ENCODE data around the gene ARRB1. TPM values are rescaled to one million over a fixed set of nuclear protein-coding genes. Genes with fewer than 3 reads are reported as not detected.

The ARRB1 gene
- total and polyA plus RNA-seq, 10 of the 15 experiments (the other 5 are each of a cell fraction or from before 2014, with no cell fraction given) = 0.39 to 12.9 (median 1.7) TPM

DNA sequence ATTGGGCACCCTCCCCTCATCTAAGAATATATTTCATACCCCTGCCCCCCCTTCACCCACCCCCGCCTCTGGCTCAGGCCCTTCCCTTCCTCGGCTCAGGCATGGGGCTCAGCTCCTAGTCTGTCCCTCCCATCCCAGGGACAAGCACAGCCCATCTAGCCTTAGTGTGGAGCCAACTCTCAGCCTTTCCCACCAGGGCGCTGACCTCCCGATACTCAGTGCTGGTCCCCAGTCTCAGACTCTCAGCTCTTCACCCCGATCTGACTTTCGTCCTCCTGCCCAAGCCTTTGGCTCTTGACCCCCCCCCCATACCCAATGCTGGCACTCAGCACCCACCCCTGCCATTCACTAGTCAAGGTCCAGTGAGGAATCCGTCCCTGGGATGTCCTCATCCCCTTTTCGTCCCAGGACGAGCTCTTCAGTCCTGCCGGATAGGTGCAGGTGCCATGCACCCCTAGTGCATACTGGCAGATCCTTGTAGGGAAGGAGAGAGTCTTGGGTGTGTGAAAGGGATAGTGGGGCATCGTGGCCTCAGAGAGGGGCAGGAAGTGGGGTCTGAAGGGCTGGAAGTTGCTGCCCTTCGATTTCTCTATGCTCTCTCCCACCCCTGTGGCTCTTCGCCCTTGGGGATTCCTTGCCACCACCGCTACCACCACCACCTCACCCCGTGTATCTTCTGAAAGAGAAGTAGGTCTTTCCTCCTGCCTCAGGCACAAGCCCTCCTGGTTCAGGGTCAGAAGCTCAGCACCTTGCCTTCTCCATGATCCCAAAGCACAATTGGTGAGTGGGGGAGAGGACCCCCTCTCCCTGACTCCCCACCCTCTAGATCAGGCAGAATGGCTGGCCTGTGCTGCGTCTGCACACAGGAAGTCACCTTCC is 108.5 kb downstream of the ARRB1 start:
- SMC1A ChIA-PET (ENCODE audit: uncharacterized antibody, unreplicated experiment) = no interaction called here
- intact Hi-C loops (cut with micrococcal nuclease; ENCODE audit: unreplicated experiment) = no loop called here
- TF ChIP-seq ATF7 (IDR thresholded peaks at IDR 0.05; ENCODE audit: low read depth) (no peak), SMAD5 (IDR thresholded peaks at IDR 0.05; ENCODE audit: low read depth) (no peak), MEF2A (IDR thresholded peaks at IDR 0.05; ENCODE audit: insufficient read depth, low read depth, low read length) (no peak)

GRCh38 chr11:75241906-75242644 is 109.4 kb downstream of the ARRB1 start:
- Histone ChIP-seq H2AFZ (ENCODE audit: control insufficient read depth, low read depth, low read length) (peak overlapping the region; percentile 65; the same call in 1 of the 2 replicates), H4K20me1 (ENCODE audit: control insufficient read depth, insufficient read depth) (no peaks in the 10 kb centered on the region), H3K27ac (ENCODE audit: control insufficient read depth, insufficient read depth) (no peak overlapping the region), H3K4me1 (ENCODE audit: control insufficient read depth, insufficient read depth, low read length) (no peaks in the 10 kb centered on the region; the same call in 1 of the 2 replicates), H3K9me3 (replicated peaks; ENCODE audit: control insufficient read depth, insufficient read depth, low read length) (no peaks in the 10 kb centered on the region), H3K4me3 (peak overlapping the region; percentile 47; the same call in 1 of the 2 replicates), H3K79me2 (ENCODE audit: control insufficient read depth, insufficient read depth, low read length) (no peaks in the 10 kb centered on the region), H3K9ac (ENCODE audit: control insufficient read depth, insufficient read depth, low read length) (no peak overlapping the region), H3K36me3 (ENCODE audit: control insufficient read depth in 2 of 2, insufficient read depth in 2 of 2, low read length in 1 of 2) (no peaks in the 10 kb centered on the region), H3K4me2 (ENCODE audit: control insufficient read depth, insufficient read depth) (peak overlapping the region; percentile 3; the same call in 1 of the 2 replicates), H3K27me3 (replicated peaks in 1 of 2; ENCODE audit: control insufficient read depth in 2 of 2, insufficient read depth in 2 of 2, low read length in 1 of 2) (peaks cover 6 to 20% of the 10 kb centered on the region in 2 experiments)
- 11% methylated on average over 39 of the region's 72 CpGs for WGBS (ENCODE audit: insufficient coverage, insufficient replicate concordance, low lambda C conversion rate, missing lambda C conversion rate)
- ChIA-PET CTCF (interaction anchor here (0.8 to 2.0 kb wide), 13 partner anchors 10 to 313 kb away, joined by 3 to 9 read pairs (median 5); partner anchors contain the start of gene NEU3), POLR2A (no interaction called here), RAD21 (ENCODE audit: unreplicated experiment) (interaction anchor here (0.9 to 1.5 kb wide), 3 partner anchors 37 to 219 kb away, joined by 3 to 4 read pairs (median 3); no protein-coding TSS in a partner anchor), SMC1A (ENCODE audit: uncharacterized antibody, unreplicated experiment) (no interaction called here)
- ATAC-seq (no peak), FAIRE-seq (no peak), DNase-seq (ENCODE audit: low read depth, low spot score) (no peak)
- in situ Hi-C loops (cut with MboI) (no loop called here), intact Hi-C loops (cut with micrococcal nuclease; ENCODE audit: unreplicated experiment) (no loop called here)
- no TSS peak for BruUV-seq (replicated peaks)
- TF ChIP-seq, protein P1, sequence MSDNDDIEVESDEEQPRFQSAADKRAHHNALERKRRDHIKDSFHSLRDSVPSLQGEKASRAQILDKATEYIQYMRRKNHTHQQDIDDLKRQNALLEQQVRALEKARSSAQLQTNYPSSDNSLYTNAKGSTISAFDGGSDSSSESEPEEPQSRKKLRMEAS (IDR thresholded peaks at IDR 0.05; ENCODE audit: low read depth, low read length) = 0 out of 2 replicates have a peak, but pooled peaks have one; percentile 3
- TF ChIP-seq IKZF1 (conservative IDR thresholded peaks at IDR 0.05) = peak; percentile 6; the same call in 1 of the 2 replicates
- no peak for TF ChIP-seq MTA2 (IDR thresholded peaks at IDR 0.05; ENCODE audit: low read depth)
- TF ChIP-seq HCFC1 (IDR thresholded peaks at IDR 0.05; ENCODE audit: low read length) = no peak
- TF ChIP-seq RFX5 (IDR thresholded peaks at IDR 0.05; ENCODE audit: low read depth, low read length) = no peak
- no peak for TF ChIP-seq MEF2B (IDR thresholded peaks at IDR 0.05; ENCODE audit: partially characterized antibody, poor library complexity, severe bottlenecking)
- TF ChIP-seq CTCF (IDR thresholded peaks at IDR 0.05 in 2 of 3, conservative IDR thresholded peaks at IDR 0.05 in 1 of 3; ENCODE audit: control insufficient read depth in 2 of 3, extremely low read depth in 1 of 3, insufficient read depth in 1 of 3, low read depth in 3 of 3, low read length in 3 of 3) = no peak
- no peak; the same call in 1 of the 2 replicates for TF ChIP-seq GATAD2B (conservative IDR thresholded peaks at IDR 0.05; ENCODE audit: low read depth)
- TF ChIP-seq SMC3 (IDR thresholded peaks at IDR 0.05; ENCODE audit: borderline replicate concordance, low read length) = no peak

More for the DNA sequence above, 108.5 kb downstream of the ARRB1 start:
- Histone ChIP-seq H3K9ac (ENCODE audit: control insufficient read depth, insufficient read depth, low read length) (no peak overlapping the region), H3K4me1 (ENCODE audit: control insufficient read depth, insufficient read depth, low read length) (no peaks in the 10 kb centered on the region; the same call in 1 of the 2 replicates), H3K4me3 (no peak overlapping the region), H3K4me2 (ENCODE audit: control insufficient read depth, insufficient read depth) (no peak overlapping the region), H3K27ac (ENCODE audit: control insufficient read depth, insufficient read depth) (no peak overlapping the region), H3K36me3 (ENCODE audit: control insufficient read depth in 2 of 2, insufficient read depth in 2 of 2, low read length in 1 of 2) (no peaks in the 10 kb centered on the region), H4K20me1 (ENCODE audit: control insufficient read depth, insufficient read depth) (no peaks in the 10 kb centered on the region), H3K79me2 (ENCODE audit: control insufficient read depth, insufficient read depth, low read length) (no peaks in the 10 kb centered on the region), H3K9me3 (replicated peaks; ENCODE audit: control insufficient read depth, insufficient read depth, low read length) (no peaks in the 10 kb centered on the region), H2AFZ (ENCODE audit: control insufficient read depth, low read depth, low read length) (no peak overlapping the region), H3K27me3 (replicated peaks in 1 of 2; ENCODE audit: control insufficient read depth in 2 of 2, insufficient read depth in 2 of 2, low read length in 1 of 2) (peaks cover 6 to 20% of the 10 kb centered on the region in 2 experiments; a peak in 3 of 4 replicates)
- CTCF ChIA-PET = interaction anchor here (0.6 to 2.0 kb wide), 15 partner anchors 9 to 432 kb away, joined by 3 to 9 read pairs (median 4); partner anchors contain the start of gene NEU3
- 45% methylated on average over 13 of the region's 16 CpGs for WGBS (ENCODE audit: insufficient coverage, insufficient replicate concordance, low lambda C conversion rate, missing lambda C conversion rate)
- FAIRE-seq (no peak), ATAC-seq (no peak), DNase-seq (ENCODE audit: low read depth, low spot score) (no peak)
- RAD21 ChIA-PET (ENCODE audit: unreplicated experiment) = interaction anchor here (1.4 kb wide), 1 partner anchor 220 kb away, joined by 3 read pairs; no protein-coding TSS in a partner anchor
- no TSS peak for BruUV-seq (replicated peaks)
- POLR2A ChIA-PET = no interaction called here
- in situ Hi-C loops (cut with MboI) = no loop called here

Measured in GM12878 (cell line).